Limb (tissue), 2 donors: ENCODE data around the gene GCNA.

Experiments used
- DNase-seq, 2 donors: peaks; one replicate each; pipeline ENCODE4 v3.0.0-alpha.2; 2016; ENCODE audit errors: extremely low spot score in 2 of 2

The GCNA gene, protein sequence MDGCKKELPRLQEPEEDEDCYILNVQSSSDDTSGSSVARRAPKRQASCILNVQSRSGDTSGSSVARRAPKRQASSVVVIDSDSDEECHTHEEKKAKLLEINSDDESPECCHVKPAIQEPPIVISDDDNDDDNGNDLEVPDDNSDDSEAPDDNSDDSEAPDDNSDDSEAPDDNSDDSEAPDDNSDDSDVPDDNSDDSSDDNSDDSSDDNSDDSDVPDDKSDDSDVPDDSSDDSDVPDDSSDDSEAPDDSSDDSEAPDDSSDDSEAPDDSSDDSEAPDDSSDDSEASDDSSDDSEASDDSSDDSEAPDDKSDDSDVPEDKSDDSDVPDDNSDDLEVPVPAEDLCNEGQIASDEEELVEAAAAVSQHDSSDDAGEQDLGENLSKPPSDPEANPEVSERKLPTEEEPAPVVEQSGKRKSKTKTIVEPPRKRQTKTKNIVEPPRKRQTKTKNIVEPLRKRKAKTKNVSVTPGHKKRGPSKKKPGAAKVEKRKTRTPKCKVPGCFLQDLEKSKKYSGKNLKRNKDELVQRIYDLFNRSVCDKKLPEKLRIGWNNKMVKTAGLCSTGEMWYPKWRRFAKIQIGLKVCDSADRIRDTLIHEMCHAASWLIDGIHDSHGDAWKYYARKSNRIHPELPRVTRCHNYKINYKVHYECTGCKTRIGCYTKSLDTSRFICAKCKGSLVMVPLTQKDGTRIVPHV

DNA sequence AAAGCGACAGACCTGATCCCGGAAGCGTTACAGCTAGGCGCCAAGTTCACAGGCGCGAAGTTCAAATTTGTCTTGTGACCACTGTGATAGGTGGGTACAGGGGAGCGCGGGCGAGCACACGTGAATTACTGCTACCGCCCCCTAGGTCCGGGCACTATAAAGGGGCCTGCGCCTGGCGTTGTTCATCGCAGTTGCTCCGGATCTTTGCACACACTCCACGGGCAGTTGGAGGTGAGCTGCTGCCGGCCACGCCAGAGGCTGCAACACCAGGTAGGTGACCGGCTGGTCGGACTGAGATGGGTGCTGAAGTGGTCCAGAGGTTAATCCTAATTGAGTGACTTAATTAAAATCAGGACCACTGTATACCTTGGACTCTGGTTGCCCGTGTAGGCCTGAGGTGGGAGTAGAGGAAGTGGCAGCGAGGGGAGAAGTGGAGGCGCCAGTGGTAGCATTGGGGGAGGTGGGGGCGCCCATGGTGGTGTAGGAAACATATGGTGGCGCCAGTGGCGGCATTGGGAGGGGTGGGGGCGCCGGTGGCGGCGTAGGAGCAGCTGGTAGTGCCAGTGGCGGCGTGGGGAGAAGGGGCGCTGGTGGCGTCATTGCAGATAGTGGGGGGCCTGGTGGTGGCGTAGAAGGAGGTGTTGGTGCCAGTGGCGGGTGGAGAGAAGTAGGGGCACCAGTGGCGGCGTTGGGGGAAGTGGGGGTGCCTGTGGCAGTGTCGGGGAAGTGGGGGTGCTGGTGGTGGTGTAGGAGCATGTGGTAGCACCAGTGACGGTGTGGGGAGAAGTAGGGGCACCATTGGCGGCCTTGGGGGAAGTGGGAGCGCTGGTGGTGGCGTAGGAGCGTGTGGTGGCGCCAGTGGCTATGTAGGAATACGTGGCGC is at the start of gene GCNA:
TSS of gene GCNA (plus strand) at position 185 of the 883 bp plus-strand sequence. CDS start 2,385 bp downstream, outside the sequence.
- DNase-seq, result no peak

GRCh38 chrX:71532078-71532752 is 46.0 kb upstream of the GCNA start:
- DNase-seq, result peak in 1 of 2 donors; percentile 26

DNA sequence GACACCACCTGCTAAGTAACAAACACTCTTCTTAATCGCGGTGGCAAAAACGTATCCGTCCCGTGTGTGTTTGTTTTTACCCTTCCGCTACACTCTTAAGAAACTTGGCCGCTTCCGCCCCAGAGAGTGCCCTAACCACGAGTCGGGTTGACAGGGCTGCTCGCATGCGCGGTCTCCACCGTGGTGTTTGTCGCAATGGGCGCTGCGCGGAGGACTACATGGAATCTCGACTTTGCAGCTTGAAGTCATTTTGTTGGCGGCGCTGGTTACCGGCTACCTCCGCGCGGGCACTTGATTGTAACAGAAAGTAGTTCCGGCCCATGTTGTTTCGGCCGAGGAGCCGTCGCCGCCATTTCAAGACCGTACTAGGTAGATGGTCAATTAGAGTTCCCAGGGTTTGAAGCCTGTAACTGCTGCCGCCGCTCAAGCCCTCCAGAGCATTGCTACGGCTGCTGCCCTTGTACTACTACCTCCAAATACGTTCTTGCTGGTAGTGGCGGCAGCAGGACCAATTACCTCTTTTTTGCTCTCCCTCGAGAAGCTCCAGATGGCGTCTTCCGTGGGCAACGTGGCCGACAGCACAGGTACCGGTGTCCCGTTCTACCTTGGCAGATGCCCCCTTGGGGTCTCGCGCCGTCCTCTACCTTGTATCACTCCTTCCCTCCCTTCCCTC is 45.3 kb upstream of the GCNA start, which contains the start of gene OGT:
TSS of gene OGT (plus strand) at position 352 of the 673 bp plus-strand sequence. CDS start at position 548, 196 bp downstream.
- DNase-seq, result peak; percentile 91

DNA sequence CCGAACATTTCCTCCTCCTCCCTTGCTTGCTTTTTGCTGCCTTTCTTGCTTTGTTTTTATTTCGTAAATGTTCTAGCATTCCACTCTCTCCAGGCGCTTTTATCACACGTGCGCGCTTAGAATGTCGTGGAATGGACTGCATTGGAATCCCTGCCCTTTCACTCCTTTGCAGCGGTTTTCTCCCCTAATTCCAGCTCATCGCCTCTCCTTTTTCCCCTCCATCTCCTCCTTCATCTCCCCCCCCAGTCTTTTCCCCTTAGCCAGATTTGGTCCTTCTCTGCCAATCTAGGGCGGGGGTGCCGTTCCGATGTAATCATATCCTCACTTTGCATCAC is 44.8 kb upstream of the GCNA start:
- no peak for DNase-seq

GRCh38 chrX:71533851-71534561 is 44.2 kb upstream of the GCNA start:
- DNase-seq, result peak in 1 of 2 donors; percentile 50

DNA sequence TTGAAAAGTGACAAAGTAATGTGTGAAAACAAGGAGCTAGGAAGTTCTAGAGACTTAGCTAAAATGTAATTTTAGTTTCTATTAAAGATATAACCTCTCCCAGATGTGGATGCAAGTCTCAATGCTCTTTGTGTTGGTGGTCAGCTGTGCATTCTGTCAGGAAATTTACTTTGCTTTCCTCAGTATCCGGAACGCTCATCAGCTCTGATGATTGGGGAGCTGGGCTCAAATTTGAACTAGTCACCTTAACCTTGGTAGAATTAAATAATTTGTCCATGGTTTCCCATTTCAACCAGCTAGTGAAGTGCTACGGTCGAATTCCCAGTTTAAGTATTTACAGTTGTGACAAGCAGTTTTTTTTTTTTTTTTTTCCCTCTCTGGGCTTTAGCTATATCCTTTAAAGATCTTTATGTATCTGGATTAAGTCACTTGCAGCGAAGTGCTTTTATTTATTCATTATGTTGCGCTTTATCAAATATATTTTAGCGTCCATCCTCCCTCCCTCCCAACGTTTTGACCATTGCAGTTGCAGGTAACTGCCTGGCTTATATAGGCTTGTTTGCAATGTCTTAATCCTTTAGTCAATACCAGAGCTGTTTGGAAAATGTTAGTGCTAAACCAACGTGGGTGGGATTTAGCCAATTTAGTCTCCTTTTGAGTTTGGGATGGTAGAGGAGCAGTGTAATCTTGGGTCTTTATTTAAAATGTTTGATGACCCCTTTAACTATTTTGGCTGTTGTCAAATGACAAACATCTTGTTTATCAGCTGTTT is 43.3 kb upstream of the GCNA start:
- no peak for DNase-seq

DNA sequence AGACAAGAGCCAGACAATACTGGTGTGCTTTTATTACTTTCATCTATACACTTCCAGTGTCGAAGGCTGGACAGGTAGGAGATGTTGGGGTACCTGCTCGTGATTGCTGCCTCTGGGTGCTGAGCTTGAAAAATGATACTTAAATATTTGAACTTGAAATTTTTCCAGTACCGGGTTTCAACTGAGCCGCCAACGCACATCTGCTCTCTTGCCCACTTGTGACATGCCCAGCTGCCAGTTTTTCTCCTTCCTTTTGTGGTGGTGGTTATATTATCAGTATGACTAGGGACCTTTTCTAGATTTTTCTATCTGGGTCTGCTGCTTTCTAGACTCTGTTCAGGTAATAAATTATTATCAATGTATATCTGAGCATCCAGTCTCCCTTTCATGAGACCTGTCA is 42.0 kb upstream of the GCNA start:
- no peak for DNase-seq

GRCh38 chrX:71537743-71538142 is 40.5 kb upstream of the GCNA start:
- DNase-seq, result no peak

DNA sequence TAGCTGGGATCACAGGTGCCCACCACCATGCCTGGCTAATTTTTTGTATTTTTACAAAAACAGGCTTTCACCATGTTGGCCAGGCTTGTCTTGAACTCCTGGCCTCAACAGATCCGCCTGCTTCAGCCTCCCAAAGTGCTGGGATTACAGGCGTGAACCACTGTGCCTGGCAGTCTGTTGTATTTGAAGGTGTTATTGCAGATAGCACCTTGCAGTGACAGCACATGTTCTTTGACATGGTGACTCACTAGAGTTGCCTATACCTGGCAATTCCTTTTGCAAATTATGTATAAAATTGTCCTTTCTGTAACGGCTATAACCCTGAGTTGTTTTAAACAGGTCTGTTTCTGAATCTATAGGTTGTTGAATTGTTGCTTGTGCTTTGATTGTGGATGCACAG is 37.4 kb upstream of the GCNA start:
- no peak for DNase-seq

DNA sequence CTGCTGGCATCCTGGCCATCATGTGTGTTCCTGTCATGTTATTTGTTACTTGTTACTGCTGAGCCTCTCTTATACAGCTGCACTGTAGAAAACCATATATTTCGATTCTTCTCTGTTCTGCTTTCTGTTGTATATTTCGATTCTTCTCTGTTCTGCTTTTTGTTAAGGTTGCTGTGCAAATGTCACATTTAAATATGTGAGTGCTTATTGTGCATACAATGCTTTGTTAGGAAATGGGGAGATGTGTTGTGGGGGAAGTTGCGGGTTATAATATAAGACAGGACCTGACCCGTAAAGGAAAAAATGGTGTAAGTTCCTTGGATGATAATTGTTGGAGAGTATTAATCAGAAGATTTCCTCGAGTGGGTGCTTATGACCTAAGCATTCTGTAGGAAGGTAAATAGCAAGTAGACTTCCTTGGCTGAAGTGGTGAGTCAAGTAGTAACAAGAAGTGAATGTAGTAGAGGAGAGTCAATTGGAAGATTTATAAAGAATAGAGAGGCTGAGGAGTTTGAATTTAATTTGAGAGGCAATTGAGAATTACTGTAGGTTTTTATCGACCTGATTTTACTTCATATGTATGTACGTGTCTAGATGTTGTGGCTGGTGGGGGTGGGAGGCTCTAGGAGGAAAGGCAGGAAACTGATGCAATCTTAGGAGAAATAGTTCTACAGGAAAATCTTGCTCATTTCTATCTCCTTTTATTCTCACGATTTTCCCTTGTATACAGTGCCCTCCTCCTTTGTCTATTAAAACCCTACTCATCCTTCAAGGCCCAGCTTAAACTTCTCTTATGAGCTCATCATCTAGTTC is 36.8 kb upstream of the GCNA start:
- DNase-seq, result no peak

GRCh38 chrX:71542411-71542810 is 35.8 kb upstream of the GCNA start:
- no peak for DNase-seq

DNA sequence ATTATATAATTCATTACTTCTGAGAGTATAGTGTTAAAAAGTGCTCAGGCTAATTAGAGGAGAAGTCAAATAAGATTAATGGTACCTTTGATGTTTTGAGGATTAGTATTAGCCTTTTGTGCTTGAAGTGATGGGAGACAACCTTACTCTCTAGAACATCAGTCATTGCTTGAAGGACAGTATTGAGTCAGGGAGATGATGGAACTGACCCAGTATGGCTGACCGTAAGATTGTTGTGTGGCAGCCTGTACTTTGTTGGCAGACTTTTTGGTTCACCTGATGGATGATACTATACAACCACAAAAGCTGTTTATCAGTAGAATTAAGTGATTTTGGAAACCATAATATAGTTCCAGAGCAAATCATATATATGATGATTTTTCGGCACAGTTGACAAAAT is 35.4 kb upstream of the GCNA start:
- no peak for DNase-seq

GRCh38 chrX:71543316-71543715 is 34.9 kb upstream of the GCNA start:
- no peak for DNase-seq

- no peak for DNase-seq
These were observed 32.9 kb upstream of the GCNA start for GRCh38 chrX:71545364-71545763.

- DNase-seq, result no peak
These were observed 31.4 kb upstream of the GCNA start for GRCh38 chrX:71546879-71547278.

DNA sequence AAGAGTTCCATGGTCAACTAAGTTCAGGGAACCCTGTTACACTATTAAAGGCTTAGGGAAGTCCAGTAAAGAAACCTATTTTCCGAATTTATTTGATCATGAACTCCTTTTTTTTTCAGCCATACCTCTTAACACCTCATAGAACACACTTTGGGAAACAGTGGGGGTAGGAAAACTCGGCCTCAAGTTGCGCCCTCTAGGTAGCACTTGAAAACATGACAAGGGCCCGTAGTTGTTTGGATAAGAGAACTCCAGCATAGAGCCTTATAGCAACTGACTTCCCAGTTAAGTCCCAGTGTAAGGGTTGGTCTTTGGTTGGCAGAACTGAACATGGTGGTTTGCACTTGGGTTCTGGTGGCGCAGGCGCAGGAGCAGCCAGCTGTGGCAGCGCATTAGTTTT is 30.9 kb upstream of the GCNA start:
- DNase-seq, result no peak

- DNase-seq, result no peak
These were observed 28.3 kb upstream of the GCNA start for GRCh38 chrX:71549986-71550385.

DNA sequence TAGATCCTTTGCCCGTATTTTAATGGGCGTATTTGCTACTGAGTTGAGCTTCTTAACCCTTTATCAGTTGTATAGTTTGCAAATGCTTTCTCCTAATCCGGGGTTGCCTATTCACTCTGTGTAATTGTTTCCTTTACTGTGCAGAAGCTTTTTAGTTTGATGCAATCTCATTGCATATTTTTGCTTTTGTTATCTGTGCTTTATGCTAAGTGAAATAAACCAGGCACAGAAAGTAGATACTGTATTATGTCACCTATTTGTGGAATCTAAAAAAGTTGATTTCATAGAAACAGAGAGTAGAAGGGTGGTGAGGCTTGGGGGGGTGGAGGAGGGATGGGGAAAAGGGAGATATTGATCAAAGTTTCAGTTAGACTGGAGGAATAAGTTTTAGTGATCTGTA is 27.7 kb upstream of the GCNA start:
- DNase-seq, result no peak

DNA sequence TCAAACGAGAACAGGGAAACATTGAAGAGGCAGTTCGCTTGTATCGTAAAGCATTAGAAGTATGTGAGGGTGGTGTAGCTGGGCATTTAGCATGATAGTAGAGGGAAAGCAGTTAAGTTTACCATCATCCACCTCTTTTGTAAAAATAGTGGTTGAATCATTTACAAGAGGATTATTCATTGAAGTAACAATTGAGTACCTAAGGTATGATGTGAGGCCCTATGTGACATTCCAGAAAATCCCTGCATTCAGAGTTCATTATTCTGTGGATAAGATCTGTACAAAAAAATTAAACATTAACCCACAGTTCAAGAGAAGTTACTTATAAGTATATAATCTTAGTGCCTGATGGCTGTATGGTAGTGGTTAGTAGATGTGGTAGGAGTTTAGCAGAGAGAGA is 22.2 kb upstream of the GCNA start:
- DNase-seq, result no peak
